ENCODE results near the gene GPR149.
"Not testable (repeated sequence)": the region's sequence is repeated elsewhere in the genome, so short reads cannot be mapped to it uniquely, and the experiment has no call there.

The GPR149 gene, protein sequence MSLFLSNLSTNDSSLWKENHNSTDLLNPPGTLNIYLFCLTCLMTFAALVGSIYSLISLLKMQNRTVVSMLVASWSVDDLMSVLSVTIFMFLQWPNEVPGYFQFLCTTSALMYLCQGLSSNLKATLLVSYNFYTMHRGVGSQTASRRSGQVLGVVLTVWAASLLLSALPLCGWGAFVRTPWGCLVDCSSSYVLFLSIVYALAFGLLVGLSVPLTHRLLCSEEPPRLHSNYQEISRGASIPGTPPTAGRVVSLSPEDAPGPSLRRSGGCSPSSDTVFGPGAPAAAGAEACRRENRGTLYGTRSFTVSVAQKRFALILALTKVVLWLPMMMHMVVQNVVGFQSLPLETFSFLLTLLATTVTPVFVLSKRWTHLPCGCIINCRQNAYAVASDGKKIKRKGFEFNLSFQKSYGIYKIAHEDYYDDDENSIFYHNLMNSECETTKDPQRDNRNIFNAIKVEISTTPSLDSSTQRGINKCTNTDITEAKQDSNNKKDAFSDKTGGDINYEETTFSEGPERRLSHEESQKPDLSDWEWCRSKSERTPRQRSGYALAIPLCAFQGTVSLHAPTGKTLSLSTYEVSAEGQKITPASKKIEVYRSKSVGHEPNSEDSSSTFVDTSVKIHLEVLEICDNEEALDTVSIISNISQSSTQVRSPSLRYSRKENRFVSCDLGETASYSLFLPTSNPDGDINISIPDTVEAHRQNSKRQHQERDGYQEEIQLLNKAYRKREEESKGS

DNA sequence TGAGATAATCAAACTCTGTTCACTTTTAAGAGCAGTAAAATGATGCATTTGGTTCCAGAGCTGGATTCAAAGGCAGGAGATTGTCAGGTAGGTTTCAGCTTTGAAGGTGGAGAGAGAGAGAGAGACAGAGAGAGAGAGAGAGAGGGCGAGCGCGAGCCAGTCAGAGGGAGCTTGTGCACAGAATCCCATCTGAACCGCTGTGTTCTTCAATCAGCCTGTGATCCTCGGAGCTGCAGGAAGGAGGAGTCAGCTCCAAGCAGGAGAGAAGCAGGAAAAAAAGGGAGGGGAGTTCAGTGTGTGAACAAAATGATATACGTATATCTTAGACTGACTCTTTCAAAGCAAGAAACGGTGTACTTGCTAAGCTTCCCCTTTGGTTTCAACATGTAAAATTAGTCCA, at the start of gene GPR149:
Gene GPR149, minus strand, starts transcription at position 177 of the 400 bp plus-strand sequence. CDS start 575 bp downstream, outside the sequence.
- no peak for DNase-seq (ENCODE audit: low read depth, low spot score)

DNA sequence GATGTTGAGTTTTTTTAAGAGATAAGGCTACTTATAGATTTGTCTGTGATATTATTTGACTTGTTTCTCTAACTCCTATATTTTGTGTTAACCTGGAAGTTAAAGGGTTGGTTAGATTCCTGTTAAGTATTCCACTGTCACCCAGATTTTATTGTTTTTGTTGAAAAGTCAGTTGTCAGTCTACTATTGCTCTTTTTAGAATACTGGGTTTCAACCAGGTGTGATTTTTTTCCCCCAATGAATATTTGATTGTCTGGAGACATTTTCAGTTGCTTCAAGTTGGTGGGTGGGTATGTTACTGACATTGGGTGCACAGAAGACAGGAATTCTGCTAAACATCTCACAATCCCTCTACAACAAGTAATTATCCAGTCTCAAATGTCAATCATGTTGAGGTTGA, 43.8 kb upstream of the GPR149 start:
- DNase-seq (ENCODE audit: low read depth, low spot score): no peak

DNA sequence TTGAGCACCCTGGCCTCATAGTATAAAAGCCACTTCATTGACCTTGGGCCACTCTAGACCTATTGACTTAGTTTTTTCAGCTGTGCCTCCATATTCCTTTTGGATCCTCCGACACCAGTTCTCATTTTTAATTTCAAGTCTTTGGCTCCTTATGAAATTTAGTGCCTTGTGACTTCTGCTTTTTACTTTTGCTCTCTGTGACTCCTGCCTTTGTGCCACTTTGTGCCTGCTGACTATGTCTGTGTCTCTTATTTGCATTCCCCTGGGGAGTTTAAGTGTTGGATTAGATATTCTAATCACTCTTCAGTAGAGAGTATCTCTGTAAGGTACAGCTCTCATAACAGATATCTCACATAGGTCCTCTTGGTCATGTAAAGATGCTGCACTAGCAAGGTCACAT, 39.6 kb upstream of the GPR149 start:
- DNase-seq (ENCODE audit: low read depth, low spot score): no peak

DNA sequence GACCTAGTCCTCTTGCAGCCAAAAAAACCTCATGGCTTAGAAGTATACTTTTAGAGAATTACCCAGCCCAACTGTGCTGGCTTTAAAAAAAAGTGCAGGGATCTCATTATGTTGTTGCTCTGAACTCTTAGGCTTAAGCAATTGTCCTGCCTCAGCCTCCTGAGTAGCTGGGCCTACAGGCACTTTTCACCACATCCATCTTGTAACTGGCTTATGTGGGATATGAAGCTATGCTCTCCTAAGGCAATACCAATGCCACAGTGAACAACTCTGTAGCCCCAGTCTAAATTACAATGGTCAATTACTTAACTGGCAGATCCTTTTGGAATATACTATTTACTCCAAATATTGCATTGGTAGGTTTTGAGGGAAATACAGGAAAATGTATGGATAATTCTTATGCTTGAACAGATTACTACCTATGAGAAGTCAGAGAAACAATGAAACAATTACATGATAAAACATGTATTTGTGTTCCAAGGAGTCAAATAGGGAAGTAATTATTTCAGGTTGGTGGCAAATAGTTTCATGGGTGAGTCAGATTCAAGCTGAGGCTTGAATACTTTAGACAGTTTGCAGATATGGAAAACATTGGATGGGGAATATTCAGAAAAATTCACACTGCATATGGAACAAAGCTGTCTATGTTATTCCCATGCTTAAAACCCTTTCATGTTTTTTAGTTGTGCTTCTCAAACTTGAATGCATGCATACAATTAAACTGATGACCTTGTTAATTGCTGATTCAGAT, 34.6 kb upstream of the GPR149 start:
- no peak for DNase-seq (ENCODE audit: low read depth, low spot score)

DNA sequence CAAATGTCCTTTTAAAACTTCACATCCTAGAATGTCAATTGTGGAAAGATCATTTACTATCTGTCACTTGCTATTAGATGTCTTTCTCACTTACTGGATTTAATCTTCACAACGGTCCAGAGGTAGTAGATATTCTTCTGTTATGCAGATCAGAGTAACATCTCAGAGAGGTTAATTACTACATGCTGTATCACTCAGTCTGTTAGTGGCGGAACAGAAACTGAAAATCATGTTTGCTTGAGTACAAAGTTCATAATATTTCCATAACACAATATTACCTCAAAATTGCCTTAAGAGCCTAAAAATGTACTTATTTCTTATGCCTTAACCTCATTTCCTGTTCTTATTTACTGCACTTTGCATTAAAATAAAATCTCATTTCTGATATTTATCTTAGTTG, 28.6 kb upstream of the GPR149 start:
- DNase-seq (ENCODE audit: low read depth, low spot score): no peak

DNA sequence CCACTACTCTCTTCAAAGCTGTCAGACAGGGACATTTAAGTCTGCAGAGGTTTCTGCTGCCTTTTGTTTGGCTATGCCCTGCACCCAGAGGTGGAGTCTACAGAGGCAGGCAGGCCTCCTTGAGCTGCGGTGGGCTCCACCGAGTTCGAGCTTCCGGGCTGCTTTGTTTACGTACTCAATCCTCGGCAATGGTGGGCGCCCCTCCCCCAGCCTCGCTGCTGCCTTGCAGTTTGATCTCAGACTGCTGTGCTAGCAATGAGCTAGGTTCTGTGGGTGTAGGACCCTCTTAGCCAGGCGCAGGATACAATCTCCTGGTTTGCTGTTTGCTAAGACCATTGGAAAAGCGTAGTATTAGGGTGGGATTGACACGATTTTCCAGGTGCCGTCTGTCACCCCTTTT, 9.1 kb upstream of the GPR149 start:
- DNase-seq (ENCODE audit: low read depth, low spot score): not testable (repeated sequence)

DNA sequence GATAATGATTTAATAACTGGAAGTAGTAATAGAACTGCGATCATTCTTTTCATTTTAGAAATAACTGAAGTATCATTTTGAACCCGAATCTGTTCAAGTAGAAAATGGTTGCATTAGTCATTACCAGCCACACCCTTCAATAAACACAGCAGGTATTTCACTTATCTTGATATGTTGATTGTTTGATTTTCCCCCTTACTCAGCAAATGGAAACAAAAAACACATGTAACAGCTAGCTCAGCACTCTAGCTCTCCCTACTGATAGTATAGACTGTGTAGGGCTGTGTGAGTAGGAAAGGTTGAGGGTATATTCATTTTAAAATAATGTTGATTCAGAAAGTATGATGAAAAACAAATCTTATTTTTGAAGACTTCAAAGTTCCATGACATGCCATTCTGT, 1.1 kb upstream of the GPR149 start:
- DNase-seq (ENCODE audit: low read depth, low spot score): no peak

DNA sequence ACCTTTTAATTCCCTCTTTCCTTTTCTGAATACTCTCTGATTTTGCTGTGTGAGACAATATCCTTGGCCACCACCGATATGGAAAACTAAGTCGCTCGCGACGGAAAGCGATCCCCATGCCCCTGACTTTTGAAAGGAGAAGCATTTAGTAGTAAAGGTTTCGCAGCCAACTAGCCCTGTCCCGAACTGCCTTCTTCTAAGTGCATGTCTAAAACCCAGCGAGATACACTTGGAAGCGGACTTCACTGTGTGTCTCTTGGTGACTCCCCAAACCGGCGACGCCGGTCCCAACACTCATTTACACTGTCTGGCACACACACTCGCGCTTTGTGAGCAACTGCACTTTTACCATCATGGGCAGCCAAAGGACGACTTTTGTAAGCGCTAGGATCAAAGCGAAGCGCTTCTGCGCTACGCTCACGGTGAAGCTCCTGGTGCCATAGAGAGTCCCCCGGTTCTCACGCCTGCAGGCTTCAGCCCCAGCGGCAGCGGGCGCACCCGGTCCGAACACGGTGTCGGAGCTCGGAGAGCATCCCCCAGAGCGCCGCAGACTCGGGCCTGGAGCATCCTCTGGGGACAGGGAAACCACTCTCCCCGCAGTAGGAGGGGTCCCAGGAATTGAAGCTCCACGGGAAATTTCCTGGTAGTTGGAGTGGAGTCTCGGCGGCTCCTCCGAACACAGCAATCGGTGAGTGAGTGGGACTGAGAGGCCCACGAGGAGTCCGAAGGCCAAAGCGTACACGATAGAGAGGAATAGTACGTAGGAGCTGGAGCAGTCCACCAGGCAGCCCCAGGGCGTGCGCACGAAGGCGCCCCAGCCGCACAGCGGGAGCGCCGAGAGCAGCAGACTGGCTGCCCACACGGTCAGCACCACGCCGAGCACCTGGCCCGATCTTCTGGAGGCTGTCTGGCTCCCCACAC, 1.4 kb downstream of the GPR149 start:
- DNase-seq (ENCODE audit: low read depth, low spot score): no peak

DNA sequence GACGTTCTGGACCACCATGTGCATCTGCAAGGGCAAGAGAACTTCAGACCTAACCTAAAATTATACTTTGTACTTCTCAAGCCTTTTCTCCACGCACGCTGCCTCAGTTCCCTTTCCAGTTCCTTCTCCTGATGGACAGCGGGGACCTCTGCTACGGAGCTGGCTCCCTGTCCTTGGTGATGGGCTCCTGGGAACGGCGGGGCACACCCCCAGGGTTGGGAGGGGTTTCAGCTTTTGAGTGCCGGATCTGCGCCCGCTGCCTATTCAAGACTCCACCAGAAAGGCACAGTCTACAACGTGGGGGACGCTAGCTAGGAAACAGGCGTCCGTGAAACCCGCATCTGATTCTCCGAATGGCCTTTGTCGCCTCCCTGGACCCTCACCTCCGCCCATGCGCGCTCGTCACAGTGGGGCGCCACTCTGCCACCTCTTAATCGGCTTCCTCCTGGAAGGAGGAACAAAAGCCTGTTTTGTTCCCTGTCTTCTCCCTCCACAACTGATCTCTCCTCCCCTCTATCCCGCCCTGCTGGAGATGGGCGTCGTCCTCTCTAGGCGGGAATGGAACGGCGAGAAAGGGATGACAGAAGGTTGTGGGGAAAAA, 2.2 kb downstream of the GPR149 start:
- DNase-seq (ENCODE audit: low read depth, low spot score): no peak

DNA sequence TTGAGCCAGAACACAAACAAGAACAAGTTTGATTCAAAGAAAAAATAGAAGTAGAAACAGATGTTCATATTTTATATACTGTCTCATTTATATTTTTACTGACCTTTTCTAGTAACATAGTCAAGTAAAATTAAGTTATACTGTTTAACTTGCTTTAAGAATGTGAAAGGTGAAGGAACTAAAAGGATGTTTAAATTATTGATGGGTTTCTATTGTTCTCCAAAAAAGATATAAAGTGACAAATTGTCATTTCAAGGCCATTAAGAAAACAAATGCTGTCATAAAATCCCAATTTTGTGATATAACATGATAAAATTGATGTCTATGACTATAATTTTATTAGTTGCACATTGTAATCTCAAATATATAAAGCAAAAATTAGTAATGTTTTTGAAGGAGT, 7.3 kb downstream of the GPR149 start:
- DNase-seq (ENCODE audit: low read depth, low spot score): no peak

DNA sequence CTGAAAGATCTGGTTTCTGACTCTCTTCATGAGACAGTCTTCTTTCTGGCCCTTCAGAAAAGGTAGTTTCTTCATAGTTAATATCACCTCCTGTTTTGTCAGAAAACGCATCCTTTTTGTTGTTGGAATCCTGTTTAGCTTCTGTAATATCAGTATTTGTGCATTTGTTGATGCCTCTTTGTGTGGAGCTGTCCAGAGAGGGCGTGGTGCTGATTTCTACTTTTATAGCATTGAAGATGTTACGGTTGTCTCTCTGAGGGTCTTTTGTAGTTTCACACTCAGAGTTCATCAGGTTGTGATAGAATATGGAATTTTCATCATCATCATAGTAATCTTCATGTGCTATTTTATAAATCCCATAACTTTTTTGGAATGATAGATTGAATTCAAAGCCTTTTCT, 8.9 kb downstream of the GPR149 start:
- no peak for DNase-seq (ENCODE audit: low read depth, low spot score)

DNA sequence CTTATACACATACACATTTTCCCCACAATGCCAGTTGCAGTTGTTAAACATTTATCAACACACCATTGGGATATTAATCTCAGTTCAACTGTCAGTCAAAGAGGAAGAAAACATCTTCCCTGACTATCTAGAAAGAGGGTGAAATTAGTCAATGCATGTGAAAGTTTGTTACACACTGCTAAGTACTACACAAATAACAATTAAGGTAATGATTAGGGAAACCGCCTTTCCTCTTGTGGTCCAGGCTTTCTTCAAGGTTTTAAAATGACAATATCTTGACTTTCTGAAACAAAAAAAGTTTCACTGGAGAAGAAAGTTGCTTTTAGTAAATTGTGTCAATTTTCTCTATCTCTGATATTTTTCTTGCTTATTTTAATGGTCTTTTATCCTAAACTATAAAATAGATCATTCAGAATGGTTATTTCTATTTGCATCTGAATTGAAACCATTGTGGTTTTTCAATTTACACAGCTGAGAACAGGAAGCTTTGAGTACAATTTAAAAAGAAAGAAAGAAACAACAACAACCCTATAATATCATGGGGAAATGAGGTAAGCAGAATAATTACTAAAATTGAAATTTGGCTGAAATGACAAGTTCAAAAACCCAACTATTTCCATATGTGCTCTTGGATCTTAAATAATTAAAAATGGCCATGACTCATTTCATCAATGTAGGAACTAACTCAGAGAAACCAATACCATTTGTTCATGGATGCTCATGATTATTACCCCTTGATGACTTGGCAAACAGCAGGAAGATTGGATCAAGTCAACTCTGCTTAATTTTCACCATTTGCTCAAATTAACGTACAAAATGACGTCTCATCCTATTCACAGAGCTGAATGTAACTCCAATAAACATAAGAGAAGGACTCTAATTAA, 31.7 kb downstream of the GPR149 start:
- no peak for DNase-seq (ENCODE audit: low read depth, low spot score)

DNA sequence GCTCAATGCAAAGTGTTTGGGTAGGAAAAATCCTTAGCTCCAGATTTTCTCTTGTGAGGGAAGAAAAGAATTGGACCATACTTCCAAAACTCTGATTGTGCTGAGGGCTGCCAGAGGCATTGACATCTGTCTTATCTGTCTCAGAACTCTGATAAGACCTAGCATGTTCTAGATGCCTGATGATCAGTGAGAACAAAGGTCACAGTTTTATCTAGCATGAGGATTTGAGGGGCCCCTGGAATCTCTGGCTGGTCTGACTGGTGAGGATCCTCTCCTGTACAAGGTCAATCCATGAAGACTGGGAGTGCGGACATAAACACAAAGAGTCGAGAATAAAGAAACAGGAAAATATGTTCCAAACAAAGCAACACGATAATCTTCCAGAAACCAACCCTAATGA, 40.1 kb downstream of the GPR149 start:
- no peak for DNase-seq (ENCODE audit: low read depth, low spot score)

DNA sequence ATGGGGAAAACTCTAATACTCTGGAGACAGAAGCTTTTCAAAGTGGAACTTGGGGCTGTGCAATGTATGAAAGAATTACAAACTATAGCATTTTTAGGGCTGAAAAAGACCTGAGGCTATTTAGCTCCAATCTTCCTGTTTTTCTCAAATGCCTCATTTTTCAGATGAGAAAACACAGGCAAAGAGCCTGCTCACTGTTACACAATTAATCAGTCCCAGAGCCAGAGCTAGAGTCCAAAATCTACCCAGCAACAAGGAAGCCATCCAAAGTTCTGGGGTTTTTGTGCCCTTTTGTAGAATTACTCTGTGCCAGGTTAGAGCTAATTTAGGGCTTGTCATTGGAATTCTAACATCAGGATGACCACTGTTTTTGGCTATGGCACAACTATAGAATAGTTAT, 45.5 kb downstream of the GPR149 start:
- no peak for DNase-seq (ENCODE audit: low read depth, low spot score)

DNA sequence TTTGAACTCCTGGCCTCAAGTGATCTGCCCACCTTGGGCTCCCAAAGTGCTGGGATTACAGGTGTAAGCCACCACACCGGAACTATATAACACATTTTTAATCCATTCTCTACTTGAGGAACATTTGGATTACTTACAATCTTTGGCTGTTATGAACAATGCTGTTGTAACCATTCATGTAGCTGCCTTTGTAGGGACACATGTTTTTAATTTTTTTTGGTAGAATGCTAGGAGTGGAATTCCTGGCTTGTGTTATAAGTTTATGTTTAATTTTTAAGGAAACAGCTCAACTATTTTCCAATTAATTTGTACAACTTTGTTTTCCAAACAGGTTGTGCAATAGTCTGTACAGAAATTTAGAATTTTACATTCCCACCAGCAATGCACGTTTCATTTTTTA, 51.7 kb downstream of the GPR149 start:
- DNase-seq (ENCODE audit: low read depth, low spot score): no peak

DNA sequence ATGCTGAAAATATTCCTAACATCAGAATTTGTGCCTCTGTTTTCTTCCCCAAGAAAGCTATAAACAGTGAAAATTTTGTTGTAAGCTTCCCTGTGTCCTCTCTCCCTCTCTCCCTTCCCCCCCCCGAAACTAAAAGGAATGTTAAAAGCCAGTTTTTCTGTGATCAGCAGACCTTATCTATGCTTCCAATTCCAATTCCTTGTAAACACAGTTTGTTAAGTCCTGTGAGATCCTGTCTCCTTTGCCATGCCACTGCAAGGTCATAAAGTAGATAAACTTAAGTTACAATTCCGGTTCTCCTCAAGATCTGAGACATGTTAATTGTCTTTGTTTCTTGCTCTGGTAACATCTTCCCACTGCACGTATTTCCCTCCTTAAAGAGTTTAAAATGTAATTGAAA, 62.8 kb downstream of the GPR149 start:
- DNase-seq (ENCODE audit: low read depth, low spot score): no peak

DNA sequence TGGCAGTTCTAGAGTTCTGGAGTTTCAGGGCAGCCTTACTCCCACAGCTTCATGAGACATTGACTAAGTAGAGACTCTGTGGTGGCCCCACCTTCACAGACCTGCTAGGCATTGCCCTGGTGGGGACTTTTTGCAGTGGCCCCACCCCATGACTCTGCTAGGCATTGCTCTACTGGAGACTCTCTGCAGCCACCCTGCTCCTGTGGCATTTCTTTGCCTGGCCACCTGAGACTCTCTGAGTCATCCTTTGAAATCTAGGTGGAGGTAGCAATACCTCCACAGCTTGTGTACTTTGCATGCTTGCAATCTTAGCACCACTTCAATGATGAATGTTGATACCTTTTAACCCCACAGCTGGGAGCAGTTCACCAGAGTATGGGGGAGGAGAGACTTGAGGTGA, 65.1 kb downstream of the GPR149 start:
- no peak for DNase-seq (ENCODE audit: low read depth, low spot score)

DNA sequence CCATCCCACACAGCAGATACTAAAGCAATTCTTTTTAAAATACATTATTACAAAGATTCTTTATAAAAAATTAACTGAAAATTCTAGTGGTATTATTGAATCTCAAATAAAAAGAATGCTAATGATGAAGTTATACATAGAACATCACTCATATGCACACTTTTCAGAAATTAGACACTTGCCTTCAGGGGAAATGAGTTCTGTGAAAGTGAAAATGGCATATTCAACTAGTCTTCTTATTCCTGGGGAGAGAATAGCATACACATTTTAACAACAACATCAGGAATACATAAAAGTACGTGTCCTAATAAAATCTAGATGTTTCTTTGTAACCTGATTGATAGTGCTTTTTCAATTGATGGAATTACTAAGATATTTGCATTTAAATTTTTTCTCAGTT, 68.9 kb downstream of the GPR149 start:
- no peak for DNase-seq (ENCODE audit: low read depth, low spot score)

DNA sequence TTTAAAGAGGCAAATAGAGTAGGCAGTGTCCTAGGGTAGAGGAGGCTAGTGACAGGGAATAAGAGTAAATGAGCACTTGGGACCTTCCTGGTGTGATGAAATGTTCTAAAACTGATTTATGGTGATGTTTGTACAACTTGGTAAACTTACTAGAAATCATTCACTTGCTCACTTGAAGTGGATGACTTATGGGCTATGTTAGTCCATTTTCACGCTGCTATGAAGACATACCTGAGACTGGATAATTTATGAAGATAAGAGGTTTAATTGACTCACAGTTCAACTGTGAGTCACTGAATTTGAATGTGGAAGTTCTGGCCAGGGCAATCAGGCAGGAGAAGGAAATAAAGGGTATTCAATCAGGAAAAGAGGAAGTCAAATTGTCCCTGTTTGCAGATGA, 74.0 kb downstream of the GPR149 start:
- DNase-seq (ENCODE audit: low read depth, low spot score): no peak

DNA sequence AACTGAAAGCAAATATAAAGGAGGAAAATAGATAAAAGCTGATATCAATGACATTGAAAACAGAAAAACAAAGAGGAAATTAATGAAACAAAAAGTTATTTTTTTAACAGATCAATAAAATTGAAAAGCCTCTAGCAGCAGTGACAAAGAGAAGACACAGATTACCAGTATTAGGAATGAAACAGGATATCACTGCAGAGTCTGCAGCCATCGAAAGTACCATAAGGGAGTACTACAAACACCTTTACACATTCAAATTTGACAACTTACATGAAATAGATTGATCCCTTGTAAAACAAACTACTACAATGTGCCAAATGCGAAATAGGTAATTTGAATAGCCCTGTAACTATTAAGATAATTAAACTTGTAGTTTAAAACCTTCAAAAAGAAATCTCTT, 80.8 kb downstream of the GPR149 start:
- DNase-seq (ENCODE audit: low read depth, low spot score): no peak

Data from iPS DF 19.7 (cell line).